ENCODE measurements around the gene UTP25.

DNA sequence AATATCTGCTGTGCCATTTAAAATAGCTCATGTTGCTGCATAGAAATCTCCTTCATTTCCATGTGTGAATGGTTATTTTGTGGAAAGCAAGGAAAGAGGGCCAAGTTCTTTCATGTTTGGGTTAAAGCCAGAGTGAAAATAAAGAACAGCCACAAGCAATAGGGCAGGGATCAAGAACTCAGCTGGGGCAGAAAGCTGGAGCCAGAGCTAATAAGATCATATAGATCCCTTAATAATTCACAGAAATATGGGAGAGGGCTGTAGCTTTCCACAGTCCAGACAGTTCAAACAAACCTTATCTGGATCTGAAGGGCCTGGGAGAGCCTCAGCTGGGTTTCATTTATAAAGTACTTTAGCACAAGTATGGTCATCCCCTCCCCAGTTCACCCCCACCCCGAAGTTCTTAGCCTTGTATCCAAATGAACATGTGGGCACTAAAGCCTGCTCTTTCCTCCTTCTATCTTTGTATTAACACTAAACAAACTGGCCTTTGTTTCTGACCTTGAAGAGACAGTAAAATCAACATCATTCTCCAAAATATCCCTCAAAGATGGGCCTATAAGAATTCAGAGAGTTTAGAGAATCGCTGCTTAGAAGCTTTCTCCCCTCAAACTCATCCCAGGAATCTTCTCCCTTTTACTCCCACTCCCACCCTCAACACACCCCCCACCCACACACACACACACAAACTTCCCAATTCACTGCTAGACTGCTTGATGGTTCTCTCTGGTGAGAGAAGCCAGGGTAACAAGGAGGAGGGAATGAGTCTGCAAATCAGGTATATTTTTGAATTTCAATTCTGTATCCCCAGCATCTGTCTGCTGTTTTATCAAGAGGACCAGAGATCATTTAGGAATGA is 41.7 kb downstream of the UTP25 start:
- no peak for TF ChIP-seq CTCF (IDR thresholded peaks at IDR 0.05)
- no peak for TF ChIP-seq EZH2phosphoT487 (IDR thresholded peaks at IDR 0.05)
- TF ChIP-seq EZH2 (IDR thresholded peaks at IDR 0.05), result no peak

Measured in neural progenitor cell (in vitro differentiated cells).